ENCODE data around the gene TSHZ2.

DNA sequence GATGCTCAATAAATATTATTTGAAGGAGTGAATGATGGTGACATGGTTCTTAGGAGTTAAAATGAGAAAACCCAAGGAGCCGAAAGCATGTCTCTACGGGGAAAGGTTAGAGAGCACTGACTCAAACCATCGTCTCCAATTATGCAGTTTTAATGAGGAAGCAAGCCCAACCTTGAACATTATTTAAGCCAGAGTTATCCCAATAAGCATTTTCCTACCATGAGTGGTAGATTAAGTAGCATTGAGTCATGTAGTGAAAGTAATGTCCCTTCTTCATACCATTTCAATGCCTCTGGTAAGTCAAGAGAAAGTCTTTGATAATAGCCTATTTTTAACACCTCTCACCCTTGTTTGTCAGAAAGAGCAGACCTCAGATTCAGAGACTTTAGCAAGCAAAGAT lies 13.5 kb downstream of the TSHZ2 start:
- TF ChIP-seq TEAD4 (IDR thresholded peaks at IDR 0.05), result no peak
- no peak for TF ChIP-seq TAF1 (IDR thresholded peaks at IDR 0.05; ENCODE audit: low read depth)
- TF ChIP-seq EGR1 (IDR thresholded peaks at IDR 0.05), result no peak
- no peak for TF ChIP-seq EP300 (IDR thresholded peaks at IDR 0.05; ENCODE audit: borderline replicate concordance)
- no peak for TF ChIP-seq YY1 (IDR thresholded peaks at IDR 0.05; ENCODE audit: low read depth)
- TF ChIP-seq, protein P1, sequence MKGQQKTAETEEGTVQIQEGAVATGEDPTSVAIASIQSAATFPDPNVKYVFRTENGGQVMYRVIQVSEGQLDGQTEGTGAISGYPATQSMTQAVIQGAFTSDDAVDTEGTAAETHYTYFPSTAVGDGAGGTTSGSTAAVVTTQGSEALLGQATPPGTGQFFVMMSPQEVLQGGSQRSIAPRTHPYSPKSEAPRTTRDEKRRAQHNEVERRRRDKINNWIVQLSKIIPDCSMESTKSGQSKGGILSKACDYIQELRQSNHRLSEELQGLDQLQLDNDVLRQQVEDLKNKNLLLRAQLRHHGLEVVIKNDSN (IDR thresholded peaks at IDR 0.05), result no peak
- TF ChIP-seq CREB1 (IDR thresholded peaks at IDR 0.05; ENCODE audit: low read depth), result no peak
- TF ChIP-seq, protein P2, sequence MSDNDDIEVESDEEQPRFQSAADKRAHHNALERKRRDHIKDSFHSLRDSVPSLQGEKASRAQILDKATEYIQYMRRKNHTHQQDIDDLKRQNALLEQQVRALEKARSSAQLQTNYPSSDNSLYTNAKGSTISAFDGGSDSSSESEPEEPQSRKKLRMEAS (IDR thresholded peaks at IDR 0.05), result no peak
- TF ChIP-seq, protein P3, sequence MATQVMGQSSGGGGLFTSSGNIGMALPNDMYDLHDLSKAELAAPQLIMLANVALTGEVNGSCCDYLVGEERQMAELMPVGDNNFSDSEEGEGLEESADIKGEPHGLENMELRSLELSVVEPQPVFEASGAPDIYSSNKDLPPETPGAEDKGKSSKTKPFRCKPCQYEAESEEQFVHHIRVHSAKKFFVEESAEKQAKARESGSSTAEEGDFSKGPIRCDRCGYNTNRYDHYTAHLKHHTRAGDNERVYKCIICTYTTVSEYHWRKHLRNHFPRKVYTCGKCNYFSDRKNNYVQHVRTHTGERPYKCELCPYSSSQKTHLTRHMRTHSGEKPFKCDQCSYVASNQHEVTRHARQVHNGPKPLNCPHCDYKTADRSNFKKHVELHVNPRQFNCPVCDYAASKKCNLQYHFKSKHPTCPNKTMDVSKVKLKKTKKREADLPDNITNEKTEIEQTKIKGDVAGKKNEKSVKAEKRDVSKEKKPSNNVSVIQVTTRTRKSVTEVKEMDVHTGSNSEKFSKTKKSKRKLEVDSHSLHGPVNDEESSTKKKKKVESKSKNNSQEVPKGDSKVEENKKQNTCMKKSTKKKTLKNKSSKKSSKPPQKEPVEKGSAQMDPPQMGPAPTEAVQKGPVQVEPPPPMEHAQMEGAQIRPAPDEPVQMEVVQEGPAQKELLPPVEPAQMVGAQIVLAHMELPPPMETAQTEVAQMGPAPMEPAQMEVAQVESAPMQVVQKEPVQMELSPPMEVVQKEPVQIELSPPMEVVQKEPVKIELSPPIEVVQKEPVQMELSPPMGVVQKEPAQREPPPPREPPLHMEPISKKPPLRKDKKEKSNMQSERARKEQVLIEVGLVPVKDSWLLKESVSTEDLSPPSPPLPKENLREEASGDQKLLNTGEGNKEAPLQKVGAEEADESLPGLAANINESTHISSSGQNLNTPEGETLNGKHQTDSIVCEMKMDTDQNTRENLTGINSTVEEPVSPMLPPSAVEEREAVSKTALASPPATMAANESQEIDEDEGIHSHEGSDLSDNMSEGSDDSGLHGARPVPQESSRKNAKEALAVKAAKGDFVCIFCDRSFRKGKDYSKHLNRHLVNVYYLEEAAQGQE (IDR thresholded peaks at IDR 0.05; ENCODE audit: low read depth), result no peak
- TF ChIP-seq RAD21 (IDR thresholded peaks at IDR 0.05; ENCODE audit: low read depth), result no peak
- TF ChIP-seq CEBPB (IDR thresholded peaks at IDR 0.05), result no peak
- no peak for TF ChIP-seq ZBTB7A (IDR thresholded peaks at IDR 0.05; ENCODE audit: low read depth)

All from Ishikawa (cell line).